CD4-positive, alpha-beta T cell treated with Interferon alpha-2 for 1 hour (primary cell): ENCODE measurements around the gene ZNF214.
"Not testable (repeated sequence)": the region's sequence is repeated elsewhere in the genome, so short reads cannot be mapped to it uniquely, and the experiment has no call there.

Experiments used
- DNase-seq, 2 donors: peaks; one replicate each; pipeline ENCODE4 v3.0.0-alpha.2; 2020 to 2022

Gene ZNF214

DNA sequence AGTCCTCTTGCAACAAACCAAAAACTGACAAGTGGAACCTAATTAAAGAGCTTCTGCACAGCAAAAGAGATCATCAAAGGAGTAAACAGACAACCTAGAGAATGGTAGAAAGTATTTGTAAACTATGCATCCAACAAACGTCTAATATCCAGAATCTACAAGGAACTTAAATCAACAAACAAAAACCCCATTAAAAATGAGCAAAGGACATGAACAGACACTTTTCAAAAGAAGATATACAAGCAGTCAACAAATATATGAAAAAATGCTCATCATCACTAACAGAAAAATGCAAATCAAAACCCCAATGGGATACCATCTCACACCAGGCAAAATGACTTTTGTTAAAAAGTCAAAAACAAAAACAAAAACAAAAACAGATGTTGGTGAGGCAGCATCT is 33.7 kb downstream of the ZNF214 start:
- DNase-seq, result no peak

- no peak for DNase-seq
Measured at GRCh38 chr11:6979365-6979764, 40.8 kb downstream of the ZNF214 start.

DNA sequence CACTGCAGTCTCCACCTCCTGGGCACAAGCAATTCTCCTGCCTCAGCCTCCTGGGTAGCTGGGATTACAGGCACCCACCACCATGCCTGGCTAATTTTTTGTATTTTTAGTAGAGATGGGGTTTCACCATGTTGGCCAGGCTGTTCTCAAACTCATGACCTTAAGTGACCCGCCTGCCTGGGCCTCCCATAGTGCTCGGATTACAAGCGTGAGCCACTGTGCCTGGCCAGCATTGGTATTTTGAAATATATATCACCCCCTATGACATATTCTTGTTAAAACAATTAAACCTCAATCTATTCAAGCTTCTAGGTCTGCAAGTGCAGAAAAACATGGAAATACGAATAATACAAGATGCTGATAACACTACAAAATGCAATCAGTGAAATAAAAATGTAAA is 50.3 kb downstream of the ZNF214 start:
- DNase-seq, result not testable (repeated sequence)

- no peak for DNase-seq
Measured at GRCh38 chr11:6968816-6969215, 51.3 kb downstream of the ZNF214 start.

GRCh38 chr11:6962673-6963072 is 57.5 kb downstream of the ZNF214 start:
- no peak for DNase-seq

GRCh38 chr11:6962141-6962540 is 58.0 kb downstream of the ZNF214 start:
- DNase-seq, result no peak

- not testable (repeated sequence) for DNase-seq
Measured at GRCh38 chr11:6954248-6954647, 65.9 kb downstream of the ZNF214 start.
